ENCODE data around the gene CACNG3.

Gene CACNG3

DNA sequence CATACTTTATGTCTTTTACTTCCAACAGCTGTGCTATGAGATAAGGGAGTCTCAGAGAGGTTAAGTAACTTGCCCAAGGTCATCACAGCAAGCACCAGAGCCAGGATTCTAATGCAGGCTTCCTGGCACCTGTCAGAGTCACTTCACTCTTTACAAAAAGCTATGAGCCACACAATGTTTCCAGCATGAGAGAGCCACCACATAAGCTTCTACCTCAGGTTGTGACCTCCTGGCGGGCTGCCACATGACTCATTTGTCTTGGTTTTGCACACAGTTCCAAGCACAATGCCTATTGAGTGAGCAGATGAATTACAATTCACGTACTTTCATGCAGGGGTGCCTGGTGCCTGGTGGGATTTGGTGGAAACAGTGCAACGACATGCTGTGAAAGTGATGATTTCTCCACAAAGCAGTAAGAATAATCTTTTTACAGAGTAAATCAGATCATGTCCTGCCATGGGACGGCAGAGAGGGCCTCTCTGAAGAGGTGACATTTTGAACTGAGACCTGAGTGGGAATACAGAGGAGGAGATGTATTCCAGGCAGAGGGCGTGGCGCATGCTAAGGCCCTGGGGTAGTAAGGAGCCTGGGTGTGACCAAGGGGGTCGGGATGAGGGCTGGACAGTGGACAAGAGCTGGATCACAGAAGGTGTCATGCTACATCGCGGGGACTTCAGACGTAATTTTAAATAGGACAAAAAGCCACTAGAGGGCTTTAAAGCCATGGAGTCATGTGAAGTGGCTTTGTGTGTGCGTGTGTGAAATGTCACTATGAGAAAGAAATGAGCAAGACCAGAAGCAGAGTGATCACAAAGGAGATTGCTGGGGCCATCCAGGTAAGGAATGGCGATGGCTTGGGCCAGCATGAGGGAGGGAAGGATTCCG lies 53.4 kb downstream of the CACNG3 start:
- no peaks in the 10 kb centered on the region for H3K27me3 ChIP-seq (ENCODE audit: insufficient read depth, insufficient read length)
- H3K4me1 ChIP-seq (ENCODE audit: insufficient read depth, insufficient read length), result no peaks in the 10 kb centered on the region
- H3K9ac ChIP-seq (ENCODE audit: insufficient read length, low read depth), result no peak overlapping the region
- TF ChIP-seq YY1 (IDR thresholded peaks at IDR 0.05; ENCODE audit: insufficient read depth, insufficient read length), result no peak
- no peak for TF ChIP-seq ZNF274 (IDR thresholded peaks at IDR 0.05; ENCODE audit: low read depth, low read length)
- TF ChIP-seq SUZ12 (IDR thresholded peaks at IDR 0.05; ENCODE audit: extremely low read depth, insufficient read depth, insufficient read length), result no peak
- DNase-seq (ENCODE audit: low read depth, low spot score), result no peak
- H3K36me3 ChIP-seq (ENCODE audit: insufficient read depth, insufficient read length, low read length), result no peaks in the 10 kb centered on the region
- no peak overlapping the region for H3K4me3 ChIP-seq (ENCODE audit: insufficient read length, low read depth)
- H3K9me3 ChIP-seq (ENCODE audit: insufficient read depth, low read length), result no peaks in the 10 kb centered on the region

DNA sequence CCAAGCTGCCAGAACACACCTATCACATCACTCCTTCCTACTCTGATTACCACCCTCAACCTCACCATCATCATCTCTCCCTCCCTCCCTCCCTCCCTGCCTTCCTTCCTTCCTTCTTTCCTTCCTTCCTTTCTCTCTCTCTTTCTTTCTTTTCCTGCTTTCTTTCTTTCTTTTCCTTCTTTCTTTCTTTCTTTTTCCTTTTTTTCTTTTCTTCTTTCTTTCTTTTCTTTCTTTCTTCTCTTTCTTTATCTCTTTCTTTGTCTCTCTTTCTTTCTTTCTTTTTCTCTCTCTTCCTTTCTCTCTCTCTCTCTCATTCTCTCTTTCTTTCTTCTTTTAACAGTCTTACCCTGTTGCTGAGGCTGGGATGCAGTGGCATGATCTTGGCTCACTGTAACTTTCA lies 59.2 kb downstream of the CACNG3 start:
- Histone ChIP-seq H3K4me3 (ENCODE audit: insufficient read length, low read depth) (no peak overlapping the region), H3K36me3 (ENCODE audit: insufficient read depth, insufficient read length, low read length) (no peaks in the 10 kb centered on the region), H3K9ac (ENCODE audit: insufficient read length, low read depth) (no peak overlapping the region), H3K9me3 (ENCODE audit: insufficient read depth, low read length) (no peaks in the 10 kb centered on the region), H3K4me1 (ENCODE audit: insufficient read depth, insufficient read length) (no peaks in the 10 kb centered on the region), H3K27me3 (ENCODE audit: insufficient read depth, insufficient read length) (no peaks in the 10 kb centered on the region)
- DNase-seq (ENCODE audit: low read depth, low spot score), result no peak
- no peak for TF ChIP-seq SUZ12 (IDR thresholded peaks at IDR 0.05; ENCODE audit: extremely low read depth, insufficient read depth, insufficient read length)
- TF ChIP-seq ZNF274 (IDR thresholded peaks at IDR 0.05; ENCODE audit: low read depth, low read length), result no peak
- TF ChIP-seq YY1 (IDR thresholded peaks at IDR 0.05; ENCODE audit: insufficient read depth, insufficient read length), result no peak

DNA sequence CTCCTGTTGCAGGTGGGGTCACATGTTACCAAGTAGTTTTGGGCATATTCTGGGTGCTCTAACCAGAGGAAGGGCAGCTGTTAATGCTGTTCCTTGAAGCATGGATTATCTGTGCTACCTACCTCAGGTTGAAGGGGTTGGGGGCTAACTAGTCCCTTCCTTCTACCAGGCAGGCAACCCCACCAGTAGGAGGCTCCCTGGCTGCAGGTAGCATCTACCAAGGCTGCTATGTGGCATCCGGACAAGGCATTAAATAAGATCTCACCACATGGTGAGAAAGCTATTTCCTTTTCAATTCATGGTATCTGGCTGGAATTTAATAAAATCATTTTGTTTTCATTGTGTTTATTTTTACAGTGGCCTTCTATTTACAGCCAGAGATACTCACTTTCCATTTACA lies 62.5 kb downstream of the CACNG3 start:
- Histone ChIP-seq H3K4me3 (ENCODE audit: insufficient read length, low read depth) (no peak overlapping the region), H3K4me1 (ENCODE audit: insufficient read depth, insufficient read length) (peaks cover 2% of the 10 kb centered on the region), H3K9ac (ENCODE audit: insufficient read length, low read depth) (no peak overlapping the region), H3K9me3 (ENCODE audit: insufficient read depth, low read length) (no peaks in the 10 kb centered on the region), H3K36me3 (ENCODE audit: insufficient read depth, insufficient read length, low read length) (no peaks in the 10 kb centered on the region), H3K27me3 (ENCODE audit: insufficient read depth, insufficient read length) (no peaks in the 10 kb centered on the region)
- TF ChIP-seq SUZ12 (IDR thresholded peaks at IDR 0.05; ENCODE audit: extremely low read depth, insufficient read depth, insufficient read length) (no peak), ZNF274 (IDR thresholded peaks at IDR 0.05; ENCODE audit: low read depth, low read length) (no peak), YY1 (IDR thresholded peaks at IDR 0.05; ENCODE audit: insufficient read depth, insufficient read length) (no peak)
- no peak for DNase-seq (ENCODE audit: low read depth, low spot score)

DNA sequence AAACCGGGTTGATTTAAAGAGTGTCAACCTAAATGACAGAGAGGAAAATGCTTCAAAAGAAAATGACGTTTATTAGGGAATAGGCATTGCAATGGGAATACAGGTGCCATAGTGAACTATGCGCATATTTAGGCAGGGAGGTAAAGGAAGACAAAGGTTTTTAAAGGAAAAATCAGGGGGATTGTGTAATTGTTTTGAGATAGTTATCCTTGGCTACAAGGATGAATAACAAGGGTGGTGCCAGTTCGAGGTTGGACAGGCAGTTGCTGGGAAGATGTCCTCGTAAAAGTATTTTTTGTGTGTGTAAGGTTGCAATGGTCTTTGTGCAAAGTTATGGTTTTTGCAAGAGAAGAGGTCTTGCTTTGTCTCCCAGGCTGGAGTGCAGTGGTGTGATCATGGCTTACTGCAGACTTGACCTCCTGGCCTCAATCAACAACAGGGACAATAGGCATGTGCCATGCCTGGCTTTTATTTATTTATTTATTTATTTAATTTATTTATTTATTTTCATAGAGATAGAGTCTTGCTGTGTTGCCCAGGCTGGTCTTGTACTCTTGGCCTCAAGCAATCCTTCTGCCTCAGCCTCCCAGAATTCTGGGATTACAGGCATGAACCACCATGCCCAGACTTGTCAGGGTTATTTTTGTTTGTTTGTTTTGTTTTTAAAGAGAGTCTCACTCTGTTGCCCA lies 63.1 kb downstream of the CACNG3 start:
- no peak for DNase-seq (ENCODE audit: low read depth, low spot score)
- no peak overlapping the region for H3K4me3 ChIP-seq (ENCODE audit: insufficient read length, low read depth)
- H3K9ac ChIP-seq (ENCODE audit: insufficient read length, low read depth), result no peak overlapping the region
- H3K36me3 ChIP-seq (ENCODE audit: insufficient read depth, insufficient read length, low read length), result no peaks in the 10 kb centered on the region
- peaks cover 2% of the 10 kb centered on the region for H3K4me1 ChIP-seq (ENCODE audit: insufficient read depth, insufficient read length)
- no peaks in the 10 kb centered on the region for H3K9me3 ChIP-seq (ENCODE audit: insufficient read depth, low read length)
- no peaks in the 10 kb centered on the region for H3K27me3 ChIP-seq (ENCODE audit: insufficient read depth, insufficient read length)
- TF ChIP-seq ZNF274 (IDR thresholded peaks at IDR 0.05; ENCODE audit: low read depth, low read length), result no peak
- no peak for TF ChIP-seq YY1 (IDR thresholded peaks at IDR 0.05; ENCODE audit: insufficient read depth, insufficient read length)
- TF ChIP-seq SUZ12 (IDR thresholded peaks at IDR 0.05; ENCODE audit: extremely low read depth, insufficient read depth, insufficient read length), result no peak

DNA sequence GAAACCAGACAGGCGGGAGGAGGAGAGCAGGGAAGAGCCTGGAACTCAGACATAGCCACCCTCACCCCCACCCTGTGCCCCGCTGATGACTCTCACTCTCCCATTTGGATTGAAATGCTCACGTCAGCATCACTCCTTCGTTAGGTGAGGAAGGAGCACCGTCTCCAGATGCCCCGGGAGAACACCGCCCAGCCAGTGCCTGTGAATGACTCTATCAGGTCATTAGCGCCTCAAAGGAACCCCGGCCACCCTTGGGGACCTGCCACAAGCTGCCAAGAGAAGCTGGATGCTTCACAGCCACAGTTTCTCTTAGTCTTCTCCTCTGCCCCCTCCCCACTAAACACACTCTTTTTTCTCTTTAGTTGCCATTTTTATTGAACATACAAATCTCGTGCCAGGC lies 66.0 kb downstream of the CACNG3 start:
- DNase-seq (ENCODE audit: low read depth, low spot score), result no peak
- Histone ChIP-seq H3K27me3 (ENCODE audit: insufficient read depth, insufficient read length) (no peaks in the 10 kb centered on the region), H3K36me3 (ENCODE audit: insufficient read depth, insufficient read length, low read length) (no peaks in the 10 kb centered on the region), H3K4me3 (ENCODE audit: insufficient read length, low read depth) (no peak overlapping the region), H3K4me1 (ENCODE audit: insufficient read depth, insufficient read length) (peaks cover 2% of the 10 kb centered on the region), H3K9ac (ENCODE audit: insufficient read length, low read depth) (no peak overlapping the region), H3K9me3 (ENCODE audit: insufficient read depth, low read length) (no peaks in the 10 kb centered on the region)
- TF ChIP-seq ZNF274 (IDR thresholded peaks at IDR 0.05; ENCODE audit: low read depth, low read length), result no peak

DNA sequence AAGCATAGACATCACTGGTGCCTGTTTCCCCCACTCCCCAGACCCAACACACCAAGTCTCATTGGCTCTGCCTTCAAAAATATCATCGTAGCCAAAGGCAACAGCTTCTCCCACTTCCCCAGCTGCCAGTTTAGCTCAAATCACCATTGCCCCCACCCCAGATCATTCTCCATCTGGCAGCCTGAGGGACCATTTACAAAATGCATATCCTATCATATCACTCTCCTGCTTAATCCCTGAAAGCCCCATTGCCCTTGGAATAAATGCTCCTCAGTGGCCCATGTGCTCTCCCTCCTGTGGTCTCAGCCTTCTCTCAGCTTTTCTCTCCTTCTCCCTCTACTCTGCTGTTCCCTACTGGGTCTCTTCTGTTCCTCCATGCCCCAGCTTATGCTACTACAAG lies 68.3 kb downstream of the CACNG3 start:
- no peak overlapping the region for H3K9ac ChIP-seq (ENCODE audit: insufficient read length, low read depth)
- TF ChIP-seq ZNF274 (IDR thresholded peaks at IDR 0.05; ENCODE audit: low read depth, low read length) (no peak), SUZ12 (IDR thresholded peaks at IDR 0.05; ENCODE audit: extremely low read depth, insufficient read depth, insufficient read length) (no peak), YY1 (IDR thresholded peaks at IDR 0.05; ENCODE audit: insufficient read depth, insufficient read length) (no peak)
- DNase-seq (ENCODE audit: low read depth, low spot score), result no peak
- no peaks in the 10 kb centered on the region for H3K36me3 ChIP-seq (ENCODE audit: insufficient read depth, insufficient read length, low read length)
- no peaks in the 10 kb centered on the region for H3K27me3 ChIP-seq (ENCODE audit: insufficient read depth, insufficient read length)
- H3K9me3 ChIP-seq (ENCODE audit: insufficient read depth, low read length), result no peaks in the 10 kb centered on the region
- H3K4me3 ChIP-seq (ENCODE audit: insufficient read length, low read depth), result no peak overlapping the region
- H3K4me1 ChIP-seq (ENCODE audit: insufficient read depth, insufficient read length), result peaks cover 2% of the 10 kb centered on the region

DNA sequence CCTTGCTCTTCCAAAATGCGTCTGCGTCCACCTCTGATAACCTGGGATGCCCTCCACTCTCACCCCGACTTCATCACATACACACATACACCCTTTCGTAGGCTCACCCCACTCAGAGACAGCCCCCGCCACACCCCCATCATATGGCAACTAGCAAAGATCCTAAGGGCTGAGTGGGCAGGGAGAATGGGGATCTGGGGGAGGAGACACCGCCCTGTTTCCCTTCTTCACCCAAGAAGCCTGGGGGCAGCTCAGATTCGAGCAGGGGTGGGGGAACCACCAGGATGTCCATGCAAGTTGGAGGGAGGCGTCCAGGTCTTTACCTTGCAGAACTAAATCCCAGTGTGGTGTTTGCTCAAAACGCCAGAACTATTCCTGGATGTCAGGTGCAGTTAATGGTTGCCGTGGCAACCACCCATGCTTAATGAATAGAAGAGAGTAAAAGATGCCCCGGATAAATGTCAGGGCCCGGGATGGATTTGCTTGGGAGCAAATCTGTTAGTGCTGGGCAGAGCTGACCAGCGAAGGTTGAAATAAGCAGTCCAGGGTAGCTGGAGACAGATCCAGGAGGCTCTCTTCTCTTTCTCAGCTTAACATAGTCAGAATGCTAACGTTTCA lies 72.8 kb downstream of the CACNG3 start:
- TF ChIP-seq SUZ12 (IDR thresholded peaks at IDR 0.05; ENCODE audit: extremely low read depth, insufficient read depth, insufficient read length), result no peak
- H3K4me3 ChIP-seq (ENCODE audit: insufficient read length, low read depth), result no peak overlapping the region
- no peaks in the 10 kb centered on the region for H3K4me1 ChIP-seq (ENCODE audit: insufficient read depth, insufficient read length)
- DNase-seq (ENCODE audit: low read depth, low spot score), result no peak
- H3K9me3 ChIP-seq (ENCODE audit: insufficient read depth, low read length), result no peaks in the 10 kb centered on the region
- H3K9ac ChIP-seq (ENCODE audit: insufficient read length, low read depth), result no peak overlapping the region
- no peaks in the 10 kb centered on the region for H3K27me3 ChIP-seq (ENCODE audit: insufficient read depth, insufficient read length)
- no peaks in the 10 kb centered on the region for H3K36me3 ChIP-seq (ENCODE audit: insufficient read depth, insufficient read length, low read length)
